Non-pigmented ciliary epithelial cell (primary cell): ENCODE data around the gene ATG2B.
A peak's percentile ranks its signal among the peaks of the same experiment; 100 is the strongest.

Experiments
- DNase-seq: peaks from one replicate; pipeline ENCODE4 v3.0.0-alpha.2; 2010; ENCODE audit warnings: low read depth

ATG2B gene, protein sequence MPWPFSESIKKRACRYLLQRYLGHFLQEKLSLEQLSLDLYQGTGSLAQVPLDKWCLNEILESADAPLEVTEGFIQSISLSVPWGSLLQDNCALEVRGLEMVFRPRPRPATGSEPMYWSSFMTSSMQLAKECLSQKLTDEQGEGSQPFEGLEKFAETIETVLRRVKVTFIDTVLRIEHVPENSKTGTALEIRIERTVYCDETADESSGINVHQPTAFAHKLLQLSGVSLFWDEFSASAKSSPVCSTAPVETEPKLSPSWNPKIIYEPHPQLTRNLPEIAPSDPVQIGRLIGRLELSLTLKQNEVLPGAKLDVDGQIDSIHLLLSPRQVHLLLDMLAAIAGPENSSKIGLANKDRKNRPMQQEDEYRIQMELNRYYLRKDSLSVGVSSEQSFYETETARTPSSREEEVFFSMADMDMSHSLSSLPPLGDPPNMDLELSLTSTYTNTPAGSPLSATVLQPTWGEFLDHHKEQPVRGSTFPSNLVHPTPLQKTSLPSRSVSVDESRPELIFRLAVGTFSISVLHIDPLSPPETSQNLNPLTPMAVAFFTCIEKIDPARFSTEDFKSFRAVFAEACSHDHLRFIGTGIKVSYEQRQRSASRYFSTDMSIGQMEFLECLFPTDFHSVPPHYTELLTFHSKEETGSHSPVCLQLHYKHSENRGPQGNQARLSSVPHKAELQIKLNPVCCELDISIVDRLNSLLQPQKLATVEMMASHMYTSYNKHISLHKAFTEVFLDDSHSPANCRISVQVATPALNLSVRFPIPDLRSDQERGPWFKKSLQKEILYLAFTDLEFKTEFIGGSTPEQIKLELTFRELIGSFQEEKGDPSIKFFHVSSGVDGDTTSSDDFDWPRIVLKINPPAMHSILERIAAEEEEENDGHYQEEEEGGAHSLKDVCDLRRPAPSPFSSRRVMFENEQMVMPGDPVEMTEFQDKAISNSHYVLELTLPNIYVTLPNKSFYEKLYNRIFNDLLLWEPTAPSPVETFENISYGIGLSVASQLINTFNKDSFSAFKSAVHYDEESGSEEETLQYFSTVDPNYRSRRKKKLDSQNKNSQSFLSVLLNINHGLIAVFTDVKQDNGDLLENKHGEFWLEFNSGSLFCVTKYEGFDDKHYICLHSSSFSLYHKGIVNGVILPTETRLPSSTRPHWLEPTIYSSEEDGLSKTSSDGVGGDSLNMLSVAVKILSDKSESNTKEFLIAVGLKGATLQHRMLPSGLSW (N-terminal part only)

DNA sequence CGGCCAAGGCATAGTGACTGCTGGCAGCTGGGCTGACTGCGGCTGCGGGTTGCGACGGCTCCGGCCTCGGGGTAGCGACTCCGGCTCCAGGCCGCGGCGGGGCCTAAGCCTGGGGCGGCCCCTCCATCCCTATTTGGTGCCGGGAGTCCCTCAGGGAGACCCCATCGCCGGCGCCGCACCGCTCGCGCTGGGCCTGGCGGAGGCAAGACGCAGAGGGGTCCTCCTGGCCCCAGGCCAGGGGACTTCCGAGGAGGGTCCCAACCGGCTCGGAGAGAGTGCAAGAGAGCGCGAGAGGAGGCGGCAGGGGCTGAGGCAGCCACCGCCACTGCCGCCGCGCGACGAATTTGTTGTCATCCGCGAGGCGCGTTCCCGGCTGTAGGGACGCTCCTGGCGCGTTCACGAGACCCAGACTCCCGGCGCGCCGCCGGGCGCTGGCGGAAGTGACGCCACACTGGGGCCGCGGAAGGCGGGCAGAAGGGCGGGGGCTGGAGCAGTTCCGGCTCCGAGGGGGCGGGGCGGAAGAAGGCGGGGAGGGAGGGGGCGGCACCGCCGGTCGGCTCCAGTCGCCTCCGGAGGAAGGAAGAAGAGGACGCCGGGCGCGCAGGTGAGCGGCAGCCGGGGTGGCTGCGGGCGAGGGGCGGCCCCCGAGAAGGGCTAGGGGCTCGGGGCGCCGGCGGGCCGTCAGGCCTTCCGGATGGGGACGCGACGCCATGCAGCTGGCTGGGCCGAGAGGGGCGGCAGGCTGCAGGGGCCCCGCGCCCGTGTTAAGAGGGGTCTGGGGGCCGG lies at the start of gene ATG2B, which contains the start of gene GSKIP:
ATG2B (minus strand) TSS at position 377 of the 786 bp plus-strand sequence; CDS start at position 12, 365 bp downstream.
GSKIP (plus strand) TSS at position 562 of the 786 bp plus-strand sequence. CDS start 18,722 bp downstream, outside the sequence.
- peak; percentile 41 for DNase-seq

DNA sequence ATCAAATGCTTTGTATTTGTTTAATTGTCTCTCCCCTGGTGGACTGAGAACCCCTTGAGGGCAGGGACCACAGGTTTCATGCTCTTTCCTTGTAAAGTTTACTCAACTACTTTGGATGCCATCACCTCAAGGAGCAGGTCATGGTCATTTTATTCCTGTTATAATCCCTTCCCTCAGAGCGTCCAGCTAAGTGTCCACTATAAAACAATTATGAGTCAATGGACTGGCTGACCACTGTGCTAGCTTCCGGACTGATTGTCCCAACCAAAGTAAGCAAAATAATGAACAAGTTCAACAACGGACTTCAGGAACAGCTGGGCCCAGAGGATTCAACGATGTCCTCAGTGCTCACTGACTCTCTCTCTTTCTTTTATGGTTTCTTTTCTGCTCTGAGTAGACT lies 47.0 kb upstream of the ATG2B start:
- no peak for DNase-seq

DNA sequence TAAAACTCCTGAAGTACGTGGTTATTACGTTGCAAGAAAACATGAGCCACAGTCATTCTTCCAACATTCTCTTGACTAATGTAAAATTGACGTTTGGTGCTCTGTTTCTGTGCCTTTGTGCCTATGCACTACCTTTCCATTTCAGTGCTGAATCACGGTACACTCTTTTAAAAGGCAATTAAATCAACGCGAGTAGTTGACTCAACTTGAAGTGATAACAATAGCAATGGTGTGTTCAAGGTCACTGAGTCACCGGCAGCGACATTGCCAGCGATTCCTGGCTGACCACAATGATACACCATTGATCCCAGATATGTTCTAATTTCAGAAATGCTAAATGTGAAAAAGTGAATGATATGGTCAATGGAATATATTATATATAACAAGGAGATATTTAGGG lies 46.6 kb upstream of the ATG2B start:
- DNase-seq = no peak

DNA sequence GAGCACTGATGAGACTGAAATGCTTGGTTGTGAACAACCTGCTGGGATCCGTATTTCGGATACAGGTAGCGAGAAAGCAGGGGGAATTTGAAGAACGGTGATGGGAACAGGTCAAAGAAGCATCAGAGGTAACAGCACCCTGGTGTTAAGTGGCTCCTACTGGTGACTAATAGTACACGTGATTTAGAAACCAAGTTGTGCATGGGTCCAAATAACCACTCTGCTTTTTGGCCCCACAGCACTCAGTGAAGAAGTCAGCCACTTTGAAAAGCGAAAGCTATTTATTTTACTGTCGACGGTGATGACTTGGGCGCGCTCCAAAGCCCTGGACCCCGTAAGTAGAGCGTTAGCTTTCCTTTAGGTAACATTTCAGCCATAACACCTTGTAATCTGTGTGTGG lies 45.5 kb upstream of the ATG2B start:
- no peak for DNase-seq

DNA sequence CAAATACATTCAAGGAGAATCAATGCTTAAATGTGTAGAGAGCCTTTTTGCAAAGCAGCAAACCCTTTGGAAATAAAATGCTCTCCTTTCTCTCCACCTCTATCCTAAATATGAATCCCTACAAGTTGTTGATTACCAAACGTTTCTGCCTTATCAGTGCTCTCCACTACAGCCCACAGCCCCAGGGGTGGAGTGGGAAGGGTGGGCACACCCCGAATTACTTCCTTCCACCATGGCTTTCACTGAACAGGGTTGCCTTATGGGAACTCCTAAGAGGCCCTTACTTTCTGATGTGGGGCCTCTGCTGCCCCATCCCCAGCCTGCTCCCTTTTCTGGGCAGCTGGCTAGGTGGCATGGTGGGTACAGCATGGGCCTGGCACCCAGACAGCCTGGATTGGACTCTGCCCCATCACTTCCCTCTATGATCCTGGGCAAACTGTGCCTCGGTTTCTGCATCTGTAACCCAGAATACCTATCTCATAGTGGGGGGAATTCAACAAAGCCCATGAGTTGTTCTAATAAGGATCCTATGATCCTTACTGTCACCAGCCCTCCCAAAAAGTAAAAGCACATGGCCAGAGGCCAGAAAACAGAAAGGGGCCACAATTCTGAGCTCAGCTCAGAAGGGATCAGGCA lies 44.9 kb upstream of the ATG2B start:
- no peak for DNase-seq

DNA sequence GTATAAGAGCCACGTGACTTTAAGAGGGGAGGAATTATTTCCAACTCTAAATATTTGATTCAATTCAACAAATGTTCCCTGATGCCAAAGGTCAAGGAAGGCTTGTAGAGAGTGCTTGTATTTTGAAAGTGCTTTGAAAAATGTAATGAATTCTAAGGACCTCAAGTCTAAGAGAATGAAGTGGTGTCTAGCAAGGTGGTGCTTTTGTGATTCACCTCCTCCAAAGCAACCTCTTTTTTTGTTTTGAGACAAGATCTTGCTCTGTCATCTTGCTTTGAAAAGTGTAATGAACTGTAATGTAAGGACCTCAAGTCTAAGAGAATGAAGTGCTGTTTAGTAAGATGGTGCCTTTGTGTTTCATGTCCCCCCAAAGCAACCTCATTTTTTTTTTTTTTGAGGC lies 42.5 kb upstream of the ATG2B start:
- no peak for DNase-seq

DNA sequence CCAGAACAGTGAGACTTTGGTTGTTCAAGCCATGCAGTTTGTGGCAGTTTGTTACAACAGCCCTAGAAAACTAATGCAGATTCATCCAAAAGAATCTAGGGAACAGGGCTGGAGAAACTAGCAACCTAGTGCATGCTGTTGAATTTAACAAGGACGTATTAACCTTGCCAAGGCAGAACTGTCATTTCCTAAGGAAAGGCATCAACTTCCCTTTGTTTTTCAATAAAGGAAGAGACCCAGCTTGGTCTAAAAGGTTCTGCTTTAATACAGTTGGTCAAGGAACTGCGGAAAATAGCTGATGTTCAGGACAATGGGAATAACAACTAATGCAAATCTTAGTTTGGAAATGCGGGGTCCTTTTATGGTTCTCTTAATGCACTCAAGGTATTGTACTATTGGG lies 40.3 kb upstream of the ATG2B start:
- no peak for DNase-seq

DNA sequence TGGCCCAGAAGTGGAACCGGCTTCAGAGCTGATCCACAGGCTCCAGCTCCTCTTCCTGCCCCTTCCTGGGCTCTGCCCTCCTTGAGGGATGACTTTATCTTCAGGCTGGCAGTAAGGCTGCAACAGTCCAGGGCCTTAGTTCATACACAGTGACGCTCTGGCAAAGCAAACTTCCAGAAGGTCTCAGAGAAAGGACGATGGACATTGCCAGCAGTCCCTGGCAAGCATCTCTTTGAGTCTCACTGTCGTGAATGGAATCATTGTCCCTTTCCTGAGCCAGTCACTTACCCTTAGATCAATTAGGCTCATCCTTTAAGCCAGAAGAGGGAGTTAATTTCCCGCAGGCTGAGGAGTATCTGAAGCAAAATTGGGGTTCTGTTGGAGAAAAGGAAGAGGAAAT lies 37.4 kb upstream of the ATG2B start:
- no peak for DNase-seq

DNA sequence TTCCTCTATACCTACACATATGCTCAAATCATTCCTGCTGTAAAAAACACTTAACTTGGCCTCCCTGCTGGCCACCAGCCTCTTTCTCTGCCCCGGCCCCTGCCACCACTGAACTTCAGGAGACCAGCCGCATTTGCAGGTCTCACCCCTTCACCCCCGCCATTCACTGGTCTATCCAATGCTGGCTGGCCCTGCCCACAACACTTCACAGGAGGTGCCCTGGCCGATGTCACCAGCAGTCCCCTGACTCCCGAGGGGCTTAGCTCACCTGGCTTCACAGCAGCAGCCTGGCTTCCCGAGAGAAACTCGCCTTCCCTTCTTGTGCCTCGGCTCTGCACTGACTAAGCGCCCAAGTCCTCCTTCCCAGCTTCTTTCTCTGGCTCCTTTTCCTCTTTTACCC lies 36.3 kb upstream of the ATG2B start:
- no peak for DNase-seq

DNA sequence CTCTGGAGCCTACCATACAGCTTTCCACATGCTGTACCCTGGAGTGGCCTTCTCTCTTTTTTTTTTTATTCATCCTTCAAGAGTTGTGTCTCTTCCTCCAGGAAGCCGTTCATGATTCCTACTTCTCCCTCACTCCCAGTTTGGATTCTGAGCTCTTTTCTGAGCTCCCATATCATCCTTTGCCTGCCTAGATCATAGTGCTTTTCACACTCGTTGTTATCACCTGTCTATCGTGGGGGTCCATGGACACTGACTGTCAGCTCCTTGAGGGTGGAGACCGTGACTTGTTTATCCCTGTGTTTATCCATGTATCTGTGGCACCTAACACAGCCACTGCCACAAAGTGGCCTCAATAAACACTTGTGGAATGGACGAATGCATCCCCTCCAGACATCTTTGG lies 35.8 kb upstream of the ATG2B start:
- no peak for DNase-seq

DNA sequence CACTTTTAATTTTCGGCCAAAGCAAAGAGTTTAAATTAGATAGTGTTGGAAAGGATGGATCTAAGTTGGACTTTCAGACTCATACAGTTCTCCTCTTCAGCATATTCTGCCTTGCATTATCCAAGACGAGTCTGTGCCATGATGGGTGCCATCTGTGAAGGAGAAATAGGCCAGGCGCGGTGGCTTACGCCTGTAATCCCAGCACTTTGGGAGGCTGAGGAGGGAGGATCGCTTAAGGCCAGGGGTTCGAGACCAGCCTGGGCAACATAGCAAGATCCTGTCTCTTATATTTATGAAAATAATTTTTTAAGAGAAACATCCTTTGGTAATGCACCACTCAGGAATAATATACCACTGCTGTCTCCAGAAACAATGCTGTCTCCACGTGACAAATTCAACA lies 35.3 kb upstream of the ATG2B start:
- no peak for DNase-seq

DNA sequence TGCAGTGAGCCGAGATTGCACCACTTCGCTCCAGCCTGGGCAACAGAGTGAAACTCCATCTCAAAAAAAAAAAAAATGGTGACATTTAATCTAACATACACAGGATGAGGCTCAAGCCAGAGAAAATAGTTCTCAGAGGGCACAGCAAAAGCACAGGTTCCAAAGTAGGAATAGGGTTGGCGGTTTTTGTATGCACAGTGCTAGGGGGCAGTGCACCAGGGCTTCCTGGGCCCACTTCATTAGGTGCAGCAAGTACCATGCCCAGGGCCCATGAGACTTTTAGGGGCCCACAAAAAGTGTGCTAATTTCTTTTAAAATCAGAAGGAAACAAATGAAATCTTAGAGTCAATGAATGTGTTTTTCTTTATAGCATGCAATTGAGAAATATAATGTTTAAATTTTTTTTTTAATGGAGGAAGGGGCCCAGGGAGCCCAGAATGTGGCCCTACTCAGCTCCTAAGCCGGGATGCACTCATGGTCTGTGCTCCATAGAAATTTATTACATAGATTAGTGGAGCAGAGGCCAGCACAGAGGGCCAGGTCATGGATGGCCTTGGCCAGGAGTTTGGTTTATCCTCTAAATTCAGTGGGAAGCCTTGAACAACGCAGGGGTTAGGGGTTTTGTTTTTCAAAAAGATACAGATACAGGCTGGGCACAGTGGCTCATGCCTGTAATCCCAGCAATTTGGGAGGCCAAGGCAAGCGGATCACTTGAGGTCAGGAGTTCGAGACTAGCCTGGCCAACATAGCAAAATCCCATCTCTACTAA lies 31.1 kb upstream of the ATG2B start:
- no peak for DNase-seq

DNA sequence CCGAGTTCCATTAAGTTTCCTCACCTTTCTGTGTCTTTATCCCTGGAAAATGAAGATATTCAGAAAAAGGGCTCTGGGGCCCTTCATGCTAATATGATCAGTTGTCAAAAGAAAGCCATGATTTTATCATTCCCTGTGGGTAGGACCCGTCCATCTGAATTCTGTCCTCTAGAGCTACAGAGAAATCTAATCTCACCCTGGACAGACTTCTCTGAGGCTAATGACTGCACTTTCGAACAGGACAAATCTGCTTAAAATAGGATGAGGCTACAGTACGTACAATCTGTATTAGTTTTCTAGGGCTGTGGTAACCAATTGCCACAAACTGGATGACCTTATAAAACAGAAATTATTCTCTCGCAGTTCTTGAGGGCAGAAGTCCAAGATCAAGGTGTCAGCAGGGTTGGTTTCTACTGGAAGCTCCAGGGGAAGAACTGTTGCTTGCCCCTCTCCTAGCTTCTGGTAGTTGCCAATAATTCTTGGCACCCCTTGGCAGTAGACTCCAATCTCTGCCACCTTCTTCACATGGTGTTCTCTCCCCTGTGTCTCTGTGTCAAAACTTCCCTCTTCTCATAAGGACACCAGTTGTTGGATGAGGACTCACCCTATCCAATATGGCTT lies 30.0 kb upstream of the ATG2B start:
- no peak for DNase-seq

DNA sequence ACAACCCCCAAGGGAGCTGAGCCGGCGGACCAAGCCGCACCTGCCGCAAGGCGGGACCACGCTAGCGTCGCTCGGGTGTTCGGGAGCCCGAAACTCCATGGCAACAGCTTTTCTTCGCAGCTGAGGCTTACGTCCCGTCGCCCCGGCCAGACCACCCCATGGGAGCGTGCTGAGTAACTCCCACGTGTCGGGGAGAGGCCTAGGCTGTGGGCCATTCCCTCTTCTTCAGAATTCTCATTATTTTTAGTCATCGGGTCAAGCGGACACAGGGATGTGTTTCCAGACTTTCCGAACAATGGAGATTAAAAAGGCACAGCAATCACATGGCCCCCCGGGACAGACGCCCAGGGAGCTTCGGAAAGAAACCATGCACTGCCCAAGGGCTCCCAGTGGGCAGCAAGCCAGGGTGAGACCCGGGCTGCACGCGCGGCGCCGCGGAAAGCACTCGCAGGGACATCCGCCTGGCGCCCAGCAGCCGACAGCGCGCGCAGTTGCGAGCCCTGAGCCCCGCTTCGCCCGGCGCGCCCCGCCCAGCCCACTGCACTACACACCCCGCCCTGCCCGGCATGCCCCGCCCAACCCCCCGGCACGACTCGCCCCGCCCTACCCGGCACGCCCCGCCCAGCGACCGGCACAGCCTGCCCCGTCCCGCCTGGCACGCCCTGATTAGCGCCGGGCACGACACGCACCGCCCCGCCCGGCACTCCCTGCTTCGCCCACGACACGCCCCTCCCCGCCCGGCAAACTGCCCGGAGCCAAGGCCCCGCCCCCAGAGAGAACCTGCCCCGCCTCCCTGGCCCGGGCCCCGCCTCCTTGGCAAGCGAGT lies 28.4 kb upstream of the ATG2B start:
- DNase-seq = peak; percentile 51

DNA sequence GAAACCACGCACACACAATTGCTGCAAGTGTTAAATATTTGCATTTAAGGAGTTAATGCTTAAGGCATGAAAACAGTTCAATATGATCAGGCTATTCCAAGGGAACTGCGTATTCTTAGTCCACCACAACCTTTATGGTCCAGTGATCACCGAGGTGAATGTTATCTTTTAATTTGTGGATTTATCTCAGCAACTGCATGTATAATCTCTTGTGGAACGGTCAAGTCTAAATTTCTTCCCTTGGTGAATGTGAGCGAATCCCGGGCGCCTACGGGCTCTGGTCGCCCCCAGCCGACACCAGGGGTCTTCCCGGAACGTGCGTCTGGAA lies 27.8 kb upstream of the ATG2B start:
- DNase-seq = no peak

DNA sequence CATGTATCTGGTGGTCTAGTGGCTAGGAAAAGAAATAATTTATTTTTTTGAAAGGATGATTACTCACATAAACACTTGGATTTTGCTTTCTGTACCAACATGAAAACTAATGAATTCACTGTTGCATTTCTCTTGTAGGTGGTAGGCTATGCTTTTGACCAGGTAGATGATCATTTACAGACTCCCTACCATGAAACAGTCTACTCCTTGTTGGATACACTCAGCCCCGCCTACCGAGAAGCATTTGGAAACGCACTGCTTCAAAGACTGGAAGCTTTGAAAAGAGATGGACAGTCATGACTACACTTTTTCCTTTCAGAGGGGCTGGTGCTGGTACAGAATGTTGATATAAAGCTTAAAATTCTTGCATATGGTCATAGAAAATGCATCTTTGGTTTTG lies 22.2 kb upstream of the ATG2B start:
- no peak for DNase-seq

DNA sequence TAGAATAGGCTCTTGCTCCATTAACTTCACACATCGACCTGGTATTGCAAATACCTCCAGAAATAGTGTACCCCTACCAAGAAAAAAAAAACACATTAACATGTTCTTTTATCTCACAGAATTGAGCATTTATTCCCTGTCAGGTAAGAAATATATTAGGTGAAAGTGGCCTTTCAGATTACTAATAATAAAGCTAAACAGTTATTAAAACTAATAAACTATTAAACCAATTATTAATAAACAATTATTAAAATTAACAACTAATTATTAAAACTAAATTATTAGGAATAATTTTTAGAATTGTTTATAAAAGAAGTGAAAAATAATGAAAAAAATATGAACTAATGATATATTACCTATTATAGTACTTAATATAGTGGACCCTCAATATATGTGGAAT lies 21.6 kb upstream of the ATG2B start:
- no peak for DNase-seq

DNA sequence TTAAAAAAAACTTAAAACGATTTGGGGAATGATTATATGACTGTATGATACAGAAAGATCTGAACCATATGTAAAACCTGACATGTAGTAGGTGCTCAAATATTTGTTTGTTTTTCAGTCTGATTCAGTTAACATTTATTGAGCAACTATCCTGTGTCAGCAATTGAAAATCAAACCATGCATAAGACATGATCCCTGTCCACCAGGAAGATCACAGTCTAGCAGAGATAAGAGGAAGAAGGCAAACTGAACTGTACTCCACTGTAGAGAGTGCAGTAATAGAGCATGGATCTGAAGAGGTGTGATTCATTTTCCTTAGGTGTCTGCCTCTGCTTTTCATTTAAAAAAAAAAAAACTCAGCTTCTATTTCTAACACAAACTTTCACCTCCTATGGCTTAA lies 20.9 kb upstream of the ATG2B start:
- DNase-seq = no peak

DNA sequence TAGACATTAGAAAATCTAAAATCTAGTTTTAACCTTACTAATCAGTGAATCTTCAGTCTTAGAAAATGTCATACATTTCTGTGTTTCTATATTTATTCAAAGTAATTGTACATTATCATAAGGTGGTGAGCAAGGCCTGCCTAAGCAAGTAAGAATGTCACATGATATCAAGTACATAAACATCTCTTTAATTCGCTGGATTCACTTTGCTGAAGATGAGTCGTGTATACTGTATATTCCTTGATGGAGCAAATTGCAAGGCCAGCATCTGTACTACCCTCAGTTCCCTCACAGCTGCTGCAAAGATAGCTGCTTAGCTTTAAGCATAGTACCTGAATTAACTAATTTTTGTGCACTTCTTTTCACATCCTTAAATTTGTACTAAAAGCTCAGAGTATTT lies 20.3 kb upstream of the ATG2B start:
- DNase-seq = no peak
